Stimulated activated CD4-positive, alpha-beta T cell treated with anti-CD3 and anti-CD28 coated beads, Interleukin-4, amount 100 ng/mL, for 24 hours (primary cell): ENCODE results near the gene RCAN3.
A peak's percentile ranks its signal among the peaks of the same experiment; 100 is the strongest.

Experiments
- DNase-seq: peaks from one replicate; pipeline ENCODE4 v3.0.0-alpha.2; 2020

Gene RCAN3

GRCh38 chr1:24553931-24554330 is 51.3 kb downstream of the RCAN3 start:
- no peak for DNase-seq

GRCh38 chr1:24554714-24555113 is 52.1 kb downstream of the RCAN3 start:
- no peak for DNase-seq

GRCh38 chr1:24555591-24556413 is 53.2 kb downstream of the RCAN3 start, which contains the start of gene NCMAP:
NCMAP (plus strand) TSS chr1:24556087; CDS start chr1:24595431, 39,344 bp downstream.
- DNase-seq: peak; percentile 40

GRCh38 chr1:24556414-24556795 is 53.8 kb downstream of the RCAN3 start:
- no peak for DNase-seq

GRCh38 chr1:24557220-24557619 is 54.6 kb downstream of the RCAN3 start:
- no peak for DNase-seq

GRCh38 chr1:24557711-24558131 is 55.1 kb downstream of the RCAN3 start:
- no peak for DNase-seq

GRCh38 chr1:24558455-24558854 is 55.8 kb downstream of the RCAN3 start:
- no peak for DNase-seq

GRCh38 chr1:24558902-24559791 is 56.5 kb downstream of the RCAN3 start:
- no peak for DNase-seq

- no peak for DNase-seq
Observed at GRCh38 chr1:24560361-24560760, 57.7 kb downstream of the RCAN3 start.

GRCh38 chr1:24562625-24563024 is 60.0 kb downstream of the RCAN3 start:
- no peak for DNase-seq

- DNase-seq: no peak
Observed at GRCh38 chr1:24564695-24565094, 62.1 kb downstream of the RCAN3 start.

- DNase-seq: no peak
Observed at GRCh38 chr1:24566236-24566867, 63.7 kb downstream of the RCAN3 start.

- DNase-seq: no peak
Observed at GRCh38 chr1:24567792-24568388, 65.3 kb downstream of the RCAN3 start.

- no peak for DNase-seq
Observed at GRCh38 chr1:24568475-24568874, 65.8 kb downstream of the RCAN3 start.

- no peak for DNase-seq
Observed at GRCh38 chr1:24570265-24571125, 67.9 kb downstream of the RCAN3 start.

- no peak for DNase-seq
Observed at GRCh38 chr1:24572301-24572700, 69.7 kb downstream of the RCAN3 start.

GRCh38 chr1:24575905-24576587 is 73.4 kb downstream of the RCAN3 start:
- no peak for DNase-seq

- DNase-seq: no peak
Observed at GRCh38 chr1:24578846-24579245, 76.2 kb downstream of the RCAN3 start.

GRCh38 chr1:24580756-24581155 is 78.1 kb downstream of the RCAN3 start:
- no peak for DNase-seq

GRCh38 chr1:24584171-24584647 is 81.6 kb downstream of the RCAN3 start:
- DNase-seq: no peak

GRCh38 chr1:24586119-24586518 is 83.5 kb downstream of the RCAN3 start:
- no peak for DNase-seq
